GM19035 (cell line): ENCODE results near the gene HOXC6.

ENCODE experiments used
- ATAC-seq: cut with Tn5 transposase; IDR thresholded peaks from one replicate; pipeline ENCODE4 v1.9.1; 2021; ENCODE audit not compliant: unreplicated experiment

Gene HOXC6

GRCh38 chr12:53989227-53990113, 38.8 kb upstream of the HOXC6 start:
- ATAC-seq: no peak

- no peak for ATAC-seq
Observed at GRCh38 chr12:53990311-53991076, 37.7 kb upstream of the HOXC6 start.

- no peak for ATAC-seq
Observed at GRCh38 chr12:53991077-53991460, 37.2 kb upstream of the HOXC6 start.

GRCh38 chr12:53992377-53992889, 35.8 kb upstream of the HOXC6 start:
- no peak for ATAC-seq

- ATAC-seq: no peak
Observed at GRCh38 chr12:53993162-53994008, 34.9 kb upstream of the HOXC6 start.

- ATAC-seq: no peak
Observed at GRCh38 chr12:53994009-53994263, 34.3 kb upstream of the HOXC6 start.

- ATAC-seq: no peak
Observed at GRCh38 chr12:53994264-53995001, 33.8 kb upstream of the HOXC6 start.

- ATAC-seq: no peak
Observed at GRCh38 chr12:53995002-53995377, 33.2 kb upstream of the HOXC6 start.

- ATAC-seq: no peak
Observed at GRCh38 chr12:53995378-53996239, 32.6 kb upstream of the HOXC6 start.

- no peak for ATAC-seq
Observed at GRCh38 chr12:53996240-53997203, 31.7 kb upstream of the HOXC6 start.

- no peak for ATAC-seq
Observed at GRCh38 chr12:53997204-53998109, 30.8 kb upstream of the HOXC6 start.

- ATAC-seq: no peak
Observed at GRCh38 chr12:53998110-53998899, 29.9 kb upstream of the HOXC6 start.

- ATAC-seq: no peak
Observed at GRCh38 chr12:53998900-53999236, 29.4 kb upstream of the HOXC6 start.

GRCh38 chr12:53999559-54000115, 28.6 kb upstream of the HOXC6 start:
- ATAC-seq: no peak

- ATAC-seq: no peak
Observed at GRCh38 chr12:54000116-54001114, 27.8 kb upstream of the HOXC6 start, which contains the start of gene HOXC9. Gene HOXC9, plus strand, starts transcription at chr12:54000161. Its CDS starts 28 bp downstream, at chr12:54000189.
